A549 (cell line): ENCODE measurements around the gene GSAP.

Experiments used
- HOXB13 ChIP-seq: fragments of 250-450 bp; sonication (Bioruptor Pico); IDR thresholded peaks from 2 replicates; pipeline ENCODE4 v1.5.0; 2020; ENCODE audit warnings: low read depth, mild to moderate bottlenecking, moderate library complexity
- JUNB ChIP-seq: fragments of >200 bp; sonication (Bioruptor Twin); formaldehyde crosslinking; IDR thresholded peaks from 2 replicates; pipeline ENCODE4 v1.6.1; 2016
- MAZ ChIP-seq: fragments of 150-350 bp; IDR thresholded peaks from 2 replicates; pipeline ENCODE4 v1.6.1; 2014; ENCODE audit warnings: antibody characterized with exemption, low read depth, low read length, borderline replicate concordance
- MYC ChIP-seq: IDR thresholded peaks from 2 replicates; pipeline ENCODE4 v1.6.1; 2012; ENCODE audit warnings: mild to moderate bottlenecking, inconsistent platforms, low read length, improper control_type of control experiment, borderline replicate concordance
- NPAS2 ChIP-seq: fragments of 250-450 bp; sonication (Bioruptor Pico); IDR thresholded peaks from 2 replicates; pipeline ENCODE4 v1.8.0; 2022; ENCODE audit warnings: mild to moderate bottlenecking, moderate library complexity, borderline replicate concordance
- POLR2A ChIP-seq: IDR thresholded peaks from 2 replicates; pipeline ENCODE4 v1.6.1; 2012; ENCODE audit warnings: mild to moderate bottlenecking, low read length
- RAD21 ChIP-seq, 2 experiments: fragments of >200 bp in 1 of 2; sonication (Bioruptor Twin) in 1 of 2; formaldehyde crosslinking in 1 of 2; IDR thresholded peaks in 1 of 2; conservative IDR thresholded peaks in 1 of 2; 2 replicates in 1 of 2; 3 replicates in 1 of 2; pipeline ENCODE4 v1.6.1; 2012 to 2018; ENCODE audit warnings: inconsistent platforms in 1 of 2
- RNF2 ChIP-seq: fragments of 200-600 bp; sonication (generic); IDR thresholded peaks from 2 replicates; pipeline ENCODE4 v1.6.1; 2016; ENCODE audit warnings: low read depth, mild to moderate bottlenecking, antibody characterized with exemption, moderate library complexity, borderline replicate concordance
- TF ChIP-seq, protein P1 (sequence below): fragments of >200 bp; sonication (Bioruptor Twin); formaldehyde crosslinking; IDR thresholded peaks from 3 replicates; pipeline ENCODE4 v1.5.1; 2016
- TF ChIP-seq, protein P2 (sequence below): fragments of 200-600 bp; sonication (generic); IDR thresholded peaks from 2 replicates; pipeline ENCODE4 v1.6.1; 2016; ENCODE audit warnings: antibody characterized with exemption, mild to moderate bottlenecking, moderate library complexity

DNA sequence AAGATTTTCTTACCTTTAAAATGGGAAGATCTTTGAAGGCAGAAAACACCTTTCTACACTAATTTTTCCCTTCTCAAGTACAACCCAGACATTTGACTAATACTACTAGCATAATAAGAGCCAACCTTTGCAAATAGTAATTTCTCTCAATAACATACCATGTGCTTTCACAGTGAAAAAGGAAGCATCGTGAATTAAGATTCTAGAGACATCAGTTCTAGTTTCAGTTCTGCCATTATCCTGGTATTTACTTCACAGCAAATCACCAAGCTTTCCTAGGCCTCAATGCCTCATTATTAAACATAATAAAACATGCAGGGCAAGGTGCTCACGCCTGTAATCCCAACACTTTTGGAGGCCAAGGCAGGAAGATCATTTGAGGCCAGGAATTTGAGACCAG is 24.9 kb downstream of the GSAP start:
- no peak for TF ChIP-seq MYC
- no peak for TF ChIP-seq RNF2
- TF ChIP-seq, protein P1, sequence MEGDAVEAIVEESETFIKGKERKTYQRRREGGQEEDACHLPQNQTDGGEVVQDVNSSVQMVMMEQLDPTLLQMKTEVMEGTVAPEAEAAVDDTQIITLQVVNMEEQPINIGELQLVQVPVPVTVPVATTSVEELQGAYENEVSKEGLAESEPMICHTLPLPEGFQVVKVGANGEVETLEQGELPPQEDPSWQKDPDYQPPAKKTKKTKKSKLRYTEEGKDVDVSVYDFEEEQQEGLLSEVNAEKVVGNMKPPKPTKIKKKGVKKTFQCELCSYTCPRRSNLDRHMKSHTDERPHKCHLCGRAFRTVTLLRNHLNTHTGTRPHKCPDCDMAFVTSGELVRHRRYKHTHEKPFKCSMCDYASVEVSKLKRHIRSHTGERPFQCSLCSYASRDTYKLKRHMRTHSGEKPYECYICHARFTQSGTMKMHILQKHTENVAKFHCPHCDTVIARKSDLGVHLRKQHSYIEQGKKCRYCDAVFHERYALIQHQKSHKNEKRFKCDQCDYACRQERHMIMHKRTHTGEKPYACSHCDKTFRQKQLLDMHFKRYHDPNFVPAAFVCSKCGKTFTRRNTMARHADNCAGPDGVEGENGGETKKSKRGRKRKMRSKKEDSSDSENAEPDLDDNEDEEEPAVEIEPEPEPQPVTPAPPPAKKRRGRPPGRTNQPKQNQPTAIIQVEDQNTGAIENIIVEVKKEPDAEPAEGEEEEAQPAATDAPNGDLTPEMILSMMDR = no peak
- TF ChIP-seq MAZ = no peak
- TF ChIP-seq, protein P2, sequence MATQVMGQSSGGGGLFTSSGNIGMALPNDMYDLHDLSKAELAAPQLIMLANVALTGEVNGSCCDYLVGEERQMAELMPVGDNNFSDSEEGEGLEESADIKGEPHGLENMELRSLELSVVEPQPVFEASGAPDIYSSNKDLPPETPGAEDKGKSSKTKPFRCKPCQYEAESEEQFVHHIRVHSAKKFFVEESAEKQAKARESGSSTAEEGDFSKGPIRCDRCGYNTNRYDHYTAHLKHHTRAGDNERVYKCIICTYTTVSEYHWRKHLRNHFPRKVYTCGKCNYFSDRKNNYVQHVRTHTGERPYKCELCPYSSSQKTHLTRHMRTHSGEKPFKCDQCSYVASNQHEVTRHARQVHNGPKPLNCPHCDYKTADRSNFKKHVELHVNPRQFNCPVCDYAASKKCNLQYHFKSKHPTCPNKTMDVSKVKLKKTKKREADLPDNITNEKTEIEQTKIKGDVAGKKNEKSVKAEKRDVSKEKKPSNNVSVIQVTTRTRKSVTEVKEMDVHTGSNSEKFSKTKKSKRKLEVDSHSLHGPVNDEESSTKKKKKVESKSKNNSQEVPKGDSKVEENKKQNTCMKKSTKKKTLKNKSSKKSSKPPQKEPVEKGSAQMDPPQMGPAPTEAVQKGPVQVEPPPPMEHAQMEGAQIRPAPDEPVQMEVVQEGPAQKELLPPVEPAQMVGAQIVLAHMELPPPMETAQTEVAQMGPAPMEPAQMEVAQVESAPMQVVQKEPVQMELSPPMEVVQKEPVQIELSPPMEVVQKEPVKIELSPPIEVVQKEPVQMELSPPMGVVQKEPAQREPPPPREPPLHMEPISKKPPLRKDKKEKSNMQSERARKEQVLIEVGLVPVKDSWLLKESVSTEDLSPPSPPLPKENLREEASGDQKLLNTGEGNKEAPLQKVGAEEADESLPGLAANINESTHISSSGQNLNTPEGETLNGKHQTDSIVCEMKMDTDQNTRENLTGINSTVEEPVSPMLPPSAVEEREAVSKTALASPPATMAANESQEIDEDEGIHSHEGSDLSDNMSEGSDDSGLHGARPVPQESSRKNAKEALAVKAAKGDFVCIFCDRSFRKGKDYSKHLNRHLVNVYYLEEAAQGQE = no peak
- TF ChIP-seq NPAS2 = no peak
- no peak for TF ChIP-seq POLR2A
- TF ChIP-seq RAD21 (conservative IDR thresholded peaks at IDR 0.05 in 1 of 2, IDR thresholded peaks at IDR 0.05 in 1 of 2) = no peak
- no peak for TF ChIP-seq JUNB
- no peak for TF ChIP-seq HOXB13 (CRISPR knock-in tag)
